Measurements from ENCODE around the gene EPS8L2. TPM values are rescaled to one million over a fixed set of nuclear protein-coding genes. Genes with fewer than 3 reads are reported as not detected.
A peak's percentile ranks its signal among the peaks of the same experiment; 100 is the strongest.
"Not testable (repeated sequence)": the region's sequence is repeated elsewhere in the genome, so short reads cannot be mapped to it uniquely, and the experiment has no call there.

Gene EPS8L2
- total and polyA plus RNA-seq, 4 experiments from 2014 or later: 15.4 to 19.5 (median 17.6) TPM

- peak in 1 of 5 donors; percentile 13 for DNase-seq
- Histone ChIP-seq H3K27me3 (ENCODE audit: insufficient read depth, low read length) (no peaks in the 10 kb centered on the region), H3K4me3 (ENCODE audit: low read length in 2 of 2) (no peak overlapping the region), H3K27ac (ENCODE audit: low read depth, low read length) (no peak overlapping the region), H3K36me3 (ENCODE audit: insufficient read depth, low read length) (no peaks in the 10 kb centered on the region), H3K4me1 (ENCODE audit: insufficient read depth, low read length) (peaks cover 13% of the 10 kb centered on the region), H3K9me3 (ENCODE audit: control insufficient read depth in 1 of 2, low read length in 2 of 2) (no peaks in the 10 kb centered on the region)
- Mint-ChIP-seq H3K27me3 (no peaks in the 10 kb centered on the region), H3K4me3 (peak overlapping the region in 7 of 8 donors; percentile 32 to 82 (median 76)), H3K4me1 (peaks cover 11 to 17% (median 15%) of the 10 kb centered on the region in 4 donors), H3K36me3 (no peaks in the 10 kb centered on the region), H3K27ac (peak overlapping the region in 2 of 7 donors; percentile 70 to 77), H3K9me3 (no peaks in the 10 kb centered on the region)
- POLR2A ChIA-PET (ENCODE audit: partially characterized antibody): interaction anchor here (0.9 to 1.5 kb wide), 6 partner anchors 10 to 123 kb away, joined by 3 to 13 read pairs (median 4); partner anchors contain the start of genes DEAF1, TALDO1 and TMEM80
- CTCF ChIA-PET (ENCODE audit: partially characterized antibody): interaction anchor here (1.4 kb wide), 1 partner anchor 11 kb away, joined by 5 read pairs; no protein-coding TSS in a partner anchor
- intact Hi-C loops (cut with micrococcal nuclease): no loop called here
Observed at GRCh38 chr11:737366-737765, 31.3 kb downstream of the EPS8L2 start.

GRCh38 chr11:737899-738298 is 31.9 kb downstream of the EPS8L2 start:
- H3K4me1 ChIP-seq (ENCODE audit: insufficient read depth, low read length): peaks cover 13% of the 10 kb centered on the region
- intact Hi-C loops (cut with micrococcal nuclease); H3K27ac ChIP-seq (ENCODE audit: low read depth, low read length); H3K36me3 Mint-ChIP-seq; H3K36me3 ChIP-seq (ENCODE audit: insufficient read depth, low read length); H3K27me3 ChIP-seq (ENCODE audit: insufficient read depth, low read length); DNase-seq; H3K9me3 ChIP-seq (ENCODE audit: control insufficient read depth in 1 of 2, low read length in 2 of 2); H3K9me3 Mint-ChIP-seq; H3K27me3 Mint-ChIP-seq; H3K4me3 ChIP-seq (ENCODE audit: low read length in 2 of 2): not testable (repeated sequence)
- ChIA-PET CTCF (ENCODE audit: partially characterized antibody) (interaction anchor here (1.1 to 1.4 kb wide), 2 partner anchors 11 to 12 kb away, joined by 3 to 5 read pairs; no protein-coding TSS in a partner anchor), POLR2A (ENCODE audit: partially characterized antibody) (interaction anchor here (0.9 to 1.5 kb wide), 6 partner anchors 9 to 123 kb away, joined by 3 to 13 read pairs (median 4); partner anchors contain the start of genes DEAF1, TALDO1 and TMEM80)
- Mint-ChIP-seq H3K27ac (peak overlapping the region in 3 of 7 donors; percentile 70 to 85 (median 77)), H3K4me3 (peak overlapping the region in 7 of 8 donors; percentile 32 to 82 (median 76)), H3K4me1 (peaks cover 11 to 17% (median 15%) of the 10 kb centered on the region in 4 donors)

GRCh38 chr11:742156-742546 is 36.1 kb downstream of the EPS8L2 start:
- ChIA-PET CTCF (ENCODE audit: partially characterized antibody) (interaction anchor here (1.3 to 1.6 kb wide), 3 partner anchors 14 to 188 kb away, joined by 3 to 4 read pairs (median 4); no protein-coding TSS in a partner anchor), POLR2A (ENCODE audit: partially characterized antibody) (interaction anchor here (0.6 kb wide), 1 partner anchor 292 kb away, joined by 3 read pairs; no protein-coding TSS in a partner anchor)
- Histone ChIP-seq H3K27ac (ENCODE audit: low read depth, low read length) (no peak overlapping the region), H3K4me3 (ENCODE audit: low read length in 2 of 2) (no peak overlapping the region), H3K27me3 (ENCODE audit: insufficient read depth, low read length) (no peaks in the 10 kb centered on the region), H3K9me3 (ENCODE audit: control insufficient read depth in 1 of 2, low read length in 2 of 2) (no peaks in the 10 kb centered on the region), H3K36me3 (ENCODE audit: insufficient read depth, low read length) (no peaks in the 10 kb centered on the region), H3K4me1 (ENCODE audit: insufficient read depth, low read length) (peaks cover 18% of the 10 kb centered on the region)
- Mint-ChIP-seq H3K4me3 (no peak overlapping the region), H3K9me3 (no peaks in the 10 kb centered on the region), H3K4me1 (peaks cover 15 to 16% (median 15%) of the 10 kb centered on the region in 4 donors), H3K36me3 (no peaks in the 10 kb centered on the region), H3K27me3 (no peaks in the 10 kb centered on the region), H3K27ac (no peak overlapping the region)
- intact Hi-C loops (cut with micrococcal nuclease): no loop called here
- DNase-seq: no peak

- Histone ChIP-seq H3K9me3 (ENCODE audit: control insufficient read depth in 1 of 2, low read length in 2 of 2) (no peaks in the 10 kb centered on the region), H3K27me3 (ENCODE audit: insufficient read depth, low read length) (no peaks in the 10 kb centered on the region), H3K4me3 (ENCODE audit: low read length in 2 of 2) (no peak overlapping the region), H3K27ac (ENCODE audit: low read depth, low read length) (no peak overlapping the region), H3K36me3 (ENCODE audit: insufficient read depth, low read length) (no peaks in the 10 kb centered on the region), H3K4me1 (ENCODE audit: insufficient read depth, low read length) (peaks cover 13% of the 10 kb centered on the region)
- H3K4me1 Mint-ChIP-seq: peaks cover 10 to 11% (median 10%) of the 10 kb centered on the region in 4 donors
- ChIA-PET CTCF (ENCODE audit: partially characterized antibody) (interaction anchor here (1.3 to 1.6 kb wide), 2 partner anchors 14 to 188 kb away, joined by 3 to 4 read pairs; no protein-coding TSS in a partner anchor), POLR2A (ENCODE audit: partially characterized antibody) (interaction anchor here (0.6 kb wide), 2 partner anchors 17 to 292 kb away, joined by 3 read pairs; no protein-coding TSS in a partner anchor)
- no peak overlapping the region for H3K27ac Mint-ChIP-seq
- H3K27me3 Mint-ChIP-seq: no peaks in the 10 kb centered on the region
- intact Hi-C loops (cut with micrococcal nuclease): no loop called here
- no peak for DNase-seq
- no peak overlapping the region for H3K4me3 Mint-ChIP-seq
- no peaks in the 10 kb centered on the region for H3K36me3 Mint-ChIP-seq
- H3K9me3 Mint-ChIP-seq: no peaks in the 10 kb centered on the region
Observed at GRCh38 chr11:742571-743201, 36.7 kb downstream of the EPS8L2 start.

- no peaks in the 10 kb centered on the region for H3K36me3 ChIP-seq (ENCODE audit: insufficient read depth, low read length)
- Mint-ChIP-seq H3K4me1 (peaks cover 11 to 25% (median 20%) of the 10 kb centered on the region in 4 donors), H3K4me3 (peak overlapping the region in 3 of 8 donors; percentile 36 to 51 (median 36)), H3K9me3 (no peaks in the 10 kb centered on the region), H3K36me3 (no peaks in the 10 kb centered on the region), H3K27ac (peak overlapping the region in 1 of 7 donors; percentile 37), H3K27me3 (no peaks in the 10 kb centered on the region)
- ChIA-PET CTCF (ENCODE audit: partially characterized antibody) (interaction anchor here (0.8 kb wide), 1 partner anchor 49 kb away, joined by 3 read pairs; no protein-coding TSS in a partner anchor), POLR2A (ENCODE audit: partially characterized antibody) (interaction anchor here (3.9 kb wide), 1 partner anchor 19 kb away, joined by 30 read pairs; no protein-coding TSS in a partner anchor)
- DNase-seq: no peak
- no peak overlapping the region for H3K27ac ChIP-seq (ENCODE audit: low read depth, low read length)
- H3K4me1 ChIP-seq (ENCODE audit: insufficient read depth, low read length): peaks cover 31% of the 10 kb centered on the region
- intact Hi-C loops (cut with micrococcal nuclease): no loop called here
- no peaks in the 10 kb centered on the region for H3K27me3 ChIP-seq (ENCODE audit: insufficient read depth, low read length)
- no peaks in the 10 kb centered on the region for H3K9me3 ChIP-seq (ENCODE audit: control insufficient read depth in 1 of 2, low read length in 2 of 2)
- H3K4me3 ChIP-seq (ENCODE audit: low read length in 2 of 2): no peak overlapping the region
Observed at GRCh38 chr11:745428-745827, 39.4 kb downstream of the EPS8L2 start.

GRCh38 chr11:746289-747157 is 40.5 kb downstream of the EPS8L2 start:
- peak overlapping the region; percentile 0 to 58 for H3K4me3 ChIP-seq (ENCODE audit: low read length in 2 of 2)
- no peaks in the 10 kb centered on the region for H3K9me3 Mint-ChIP-seq
- CTCF ChIA-PET (ENCODE audit: partially characterized antibody): interaction anchor here (1.3 to 2.7 kb wide), 4 partner anchors 20 to 192 kb away, joined by 3 to 11 read pairs (median 8); no protein-coding TSS in a partner anchor
- POLR2A ChIA-PET (ENCODE audit: partially characterized antibody): interaction anchor here (0.9 to 3.9 kb wide), 12 partner anchors 9 to 211 kb away, joined by 3 to 30 read pairs (median 6); partner anchors contain the start of genes GATD1, HRAS, PIDD1 and TMEM80
- peaks cover 31% of the 10 kb centered on the region for H3K4me1 ChIP-seq (ENCODE audit: insufficient read depth, low read length)
- no peaks in the 10 kb centered on the region for H3K9me3 ChIP-seq (ENCODE audit: control insufficient read depth in 1 of 2, low read length in 2 of 2)
- no peaks in the 10 kb centered on the region for H3K36me3 ChIP-seq (ENCODE audit: insufficient read depth, low read length)
- no peaks in the 10 kb centered on the region for H3K27me3 Mint-ChIP-seq
- H3K4me1 Mint-ChIP-seq: peaks cover 11 to 29% (median 20%) of the 10 kb centered on the region in 4 donors
- DNase-seq: peak in 4 of 5 donors; percentile 29 to 59 (median 38)
- no peaks in the 10 kb centered on the region for H3K27me3 ChIP-seq (ENCODE audit: insufficient read depth, low read length)
- peak overlapping the region; percentile 67 for H3K27ac ChIP-seq (ENCODE audit: low read depth, low read length)
- peak overlapping the region; percentile 67 to 92 (median 83) for H3K27ac Mint-ChIP-seq
- peak overlapping the region; percentile 82 to 89 (median 87) for H3K4me3 Mint-ChIP-seq
- H3K36me3 Mint-ChIP-seq: no peaks in the 10 kb centered on the region
- intact Hi-C loops (cut with micrococcal nuclease): loop anchor here (1.0 to 2.0 kb wide), 2 partner anchors 18 to 30 kb away; partner anchors contain the start of gene GATD1

Data from CD4-positive, alpha-beta memory T cell (primary cell).